HG03095 (cell line): ENCODE data around the gene GRM4.

Experiments used
- ATAC-seq: cut with Tn5 transposase; IDR thresholded peaks from one replicate; pipeline ENCODE4 v1.9.1; 2021; ENCODE audit warnings: moderate library complexity; ENCODE audit not compliant: unreplicated experiment

Gene GRM4

DNA sequence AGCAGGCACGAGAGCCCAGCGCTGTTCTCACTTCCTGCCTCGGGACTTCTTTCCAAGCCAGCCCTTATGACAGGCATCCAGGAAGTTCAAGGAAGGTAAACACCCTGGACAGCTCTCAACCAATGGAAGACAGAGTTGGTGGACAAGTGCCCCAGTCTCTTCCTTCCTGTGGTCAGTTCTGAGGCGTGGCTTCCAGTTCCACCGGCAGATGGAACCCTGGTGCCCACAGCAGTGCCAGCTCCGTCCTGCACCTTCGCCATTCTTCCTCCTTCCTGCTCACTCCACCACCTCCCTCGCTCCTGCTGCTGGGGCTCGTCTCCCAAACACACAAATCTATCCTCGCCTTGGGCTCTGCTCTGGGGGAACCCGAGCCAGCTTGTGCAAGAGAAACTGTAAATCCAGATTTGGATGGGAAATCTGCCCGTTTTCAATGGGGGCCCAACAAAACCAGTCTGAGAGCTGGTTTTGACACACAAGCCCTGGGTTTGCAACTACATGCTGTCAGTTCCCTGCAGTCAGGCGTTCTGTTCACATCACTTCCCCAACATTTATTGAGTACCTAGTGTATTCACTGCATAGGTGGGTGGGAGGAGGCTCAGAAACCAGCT is 162.7 kb downstream of the GRM4 start:
- no peak for ATAC-seq

GRCh38 chr6:33981861-33982260 is 164.0 kb downstream of the GRM4 start:
- ATAC-seq: no peak

- ATAC-seq: no peak
These were observed 164.5 kb downstream of the GRM4 start for GRCh38 chr6:33981421-33981820.

DNA sequence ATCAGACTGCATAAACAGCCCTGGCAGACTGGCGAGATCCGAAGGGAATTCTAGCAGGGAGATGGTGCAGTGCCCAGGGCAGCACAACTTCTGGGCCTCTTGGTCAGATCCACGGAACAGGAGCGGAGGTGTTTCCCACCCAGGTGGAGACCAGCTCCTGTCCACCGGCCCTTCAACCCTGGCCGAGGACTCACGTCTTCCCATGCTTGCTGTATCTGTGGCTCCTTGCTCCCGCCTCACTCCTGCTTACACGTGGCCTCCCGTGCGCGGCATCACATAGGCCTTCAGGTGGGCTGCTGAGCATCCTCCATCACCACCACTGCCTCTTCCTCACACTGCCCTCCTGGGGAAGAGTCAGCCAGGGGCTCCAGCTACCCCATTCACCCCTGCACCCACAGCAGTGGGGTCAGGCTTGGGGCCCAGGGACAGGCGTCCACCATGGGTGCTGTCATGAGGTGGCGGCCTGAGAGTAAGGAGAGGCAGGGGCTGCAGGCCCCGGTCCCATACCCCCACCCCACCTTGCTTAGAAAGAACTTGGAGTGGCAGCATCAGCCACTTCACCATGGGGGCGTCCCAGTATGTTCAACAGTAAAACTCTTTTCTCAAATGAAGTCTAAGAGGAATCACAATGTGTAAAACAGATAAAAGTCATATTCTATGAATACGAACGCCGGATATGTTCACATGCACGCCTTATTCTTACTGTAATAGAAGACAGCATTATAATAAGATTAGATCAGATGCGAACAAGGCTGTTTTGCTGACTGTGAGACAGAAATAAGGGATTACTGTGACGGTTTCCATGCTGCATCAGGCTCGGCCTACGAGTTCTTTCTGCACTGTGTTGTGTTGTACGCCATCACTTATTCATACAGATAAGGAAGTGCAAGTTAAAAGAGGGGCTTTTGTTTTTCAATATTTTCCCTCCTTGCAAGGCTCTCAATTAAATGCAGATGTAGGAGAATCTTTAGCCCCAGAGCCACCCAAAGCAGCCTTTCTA is 165.4 kb downstream of the GRM4 start:
- ATAC-seq: no peak

DNA sequence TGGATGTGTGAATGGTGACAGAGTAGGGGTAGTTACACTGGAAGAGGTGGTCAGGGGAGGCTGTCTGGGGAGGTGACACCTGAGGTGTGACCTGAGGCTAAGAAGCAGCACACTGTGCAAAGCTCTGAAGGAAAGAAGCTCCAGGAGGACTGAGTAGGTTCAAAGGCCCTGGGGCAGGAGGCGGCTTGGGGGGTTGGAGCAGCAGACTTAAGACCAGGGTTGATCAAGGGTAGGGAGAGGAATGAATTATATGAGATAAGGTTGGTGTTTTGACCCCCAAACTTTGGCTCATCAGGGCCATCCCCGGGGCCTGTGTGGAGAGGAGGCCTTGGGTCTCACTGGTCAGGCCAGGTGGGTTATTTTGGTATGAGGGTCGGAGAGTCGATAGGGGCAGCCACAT is 166.1 kb downstream of the GRM4 start:
- no peak for ATAC-seq

- no peak for ATAC-seq
These were observed 167.3 kb downstream of the GRM4 start for GRCh38 chr6:33978412-33979150.

DNA sequence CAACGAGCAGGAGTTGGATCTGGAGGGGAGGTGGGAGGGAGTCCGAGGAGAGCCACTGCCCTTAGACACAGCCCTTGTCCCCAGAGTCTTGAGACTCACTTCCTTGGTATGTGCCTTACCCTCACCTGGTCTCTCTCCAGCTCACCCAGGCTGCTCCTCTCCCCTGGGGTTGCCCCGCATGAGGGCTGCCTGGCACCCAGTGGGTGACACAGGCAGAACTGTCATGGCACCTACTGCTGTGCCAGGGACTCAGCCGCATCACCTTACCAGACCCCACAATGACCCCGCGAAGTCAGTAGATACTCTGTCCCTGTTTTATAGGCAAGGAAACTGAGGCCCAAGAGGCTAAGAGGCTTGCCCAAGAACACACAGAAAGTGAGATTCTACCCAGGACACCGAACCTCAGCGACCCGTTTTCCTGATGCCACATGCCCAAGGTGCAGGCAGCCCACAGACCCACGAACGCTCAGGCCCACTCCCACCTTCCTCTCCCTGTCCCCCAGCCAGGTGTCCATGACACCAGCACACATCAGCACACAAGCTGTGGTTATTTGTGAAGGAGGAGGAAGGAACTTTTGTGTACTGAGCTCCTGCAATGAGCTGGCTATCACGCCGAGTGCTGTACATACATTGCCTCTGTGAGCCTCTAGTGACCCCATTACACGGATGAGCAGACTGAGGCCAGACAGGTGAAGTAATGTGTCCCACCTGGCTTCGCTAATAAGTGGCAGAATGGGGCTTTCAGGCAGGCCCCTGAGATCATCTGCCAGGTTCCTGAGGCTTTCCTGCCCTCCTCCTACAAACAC is 168.1 kb downstream of the GRM4 start:
- ATAC-seq: no peak

GRCh38 chr6:33976437-33977360 is 169.2 kb downstream of the GRM4 start:
- no peak for ATAC-seq

DNA sequence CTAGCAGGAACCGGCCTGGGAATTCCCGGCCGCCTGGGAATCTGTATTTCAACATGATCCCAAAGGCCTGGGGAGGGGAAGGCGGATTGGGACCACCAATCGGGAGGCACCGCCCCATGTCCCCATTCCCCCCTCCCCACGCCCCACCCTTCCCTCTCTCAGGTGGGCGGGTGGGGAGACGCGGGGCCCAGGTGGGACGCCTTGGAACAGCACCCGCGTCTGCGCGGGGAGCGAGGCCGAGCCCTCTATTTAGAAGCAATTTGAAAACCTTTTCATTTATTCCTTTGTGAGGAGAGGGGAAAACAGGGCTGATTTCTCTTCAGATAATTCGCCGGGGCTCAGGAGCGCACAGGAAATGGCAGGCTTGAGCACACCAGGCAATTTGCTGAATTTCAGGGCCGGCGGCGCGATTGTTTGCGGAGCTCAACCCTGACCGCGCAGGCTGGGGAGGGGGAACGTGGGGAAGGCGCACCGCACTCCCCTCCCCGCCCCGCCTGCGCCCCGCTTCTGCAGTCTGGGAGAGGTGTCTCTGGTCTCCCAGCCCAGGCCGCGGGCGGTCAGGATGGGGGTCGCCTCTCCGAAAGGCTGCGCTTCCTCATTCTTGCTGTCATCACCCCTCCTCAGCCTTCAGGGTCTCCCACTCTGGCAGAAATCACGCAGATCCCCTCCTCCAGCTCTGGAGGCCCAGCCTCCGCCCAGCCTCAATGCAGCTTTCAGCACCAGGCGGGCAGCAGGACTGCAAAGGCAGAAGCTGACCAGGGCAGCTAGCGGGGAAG is 170.0 kb downstream of the GRM4 start:
- no peak for ATAC-seq

DNA sequence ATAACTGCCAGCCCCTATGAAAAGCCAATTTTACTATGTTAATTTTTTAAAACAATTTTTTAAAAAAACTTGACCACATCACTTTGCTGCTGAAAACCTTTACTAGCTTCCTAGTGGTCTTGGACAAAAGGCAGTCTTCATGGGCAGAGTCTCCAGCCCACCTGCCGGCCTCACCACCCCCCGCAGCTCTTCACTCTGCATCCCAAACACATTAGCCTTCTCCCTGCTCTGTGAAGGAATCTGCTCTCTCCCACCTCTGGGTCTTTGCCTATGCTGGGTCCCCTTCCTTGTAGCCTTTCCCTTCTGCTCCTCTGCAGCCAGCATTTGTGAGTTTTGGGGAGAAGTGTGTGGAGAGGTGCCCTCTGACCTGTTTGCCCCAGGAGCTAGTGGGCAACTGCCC is 171.4 kb downstream of the GRM4 start:
- no peak for ATAC-seq

- no peak for ATAC-seq
These were observed 171.9 kb downstream of the GRM4 start for GRCh38 chr6:33974030-33974429.

DNA sequence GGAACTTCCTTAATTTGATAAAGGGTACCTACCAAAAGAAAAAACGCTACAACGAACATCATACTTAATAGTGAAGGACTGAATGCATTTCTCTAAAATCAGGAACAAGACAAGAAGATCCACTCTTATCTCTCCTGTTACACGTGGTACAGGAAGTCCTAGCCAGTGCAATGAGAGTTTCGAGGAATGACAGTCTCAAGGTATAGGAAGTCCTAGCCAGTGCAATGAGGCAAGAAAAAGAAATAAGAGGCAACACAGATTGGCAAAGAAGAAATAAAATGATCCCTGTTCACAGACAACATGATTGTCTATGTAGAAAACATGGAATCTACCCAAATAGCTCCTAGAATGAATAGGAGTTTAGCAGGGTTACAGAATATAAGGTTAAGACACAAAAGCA is 174.3 kb downstream of the GRM4 start:
- ATAC-seq: no peak
